A673 (cell line): ENCODE data around the gene HAPLN3.

Source experiments
- EZH2 ChIP-seq: fragments of 200-600 bp; sonication (generic); IDR thresholded peaks from 2 replicates; pipeline ENCODE4 v1.6.1; 2017; ENCODE audit warnings: borderline replicate concordance, low read depth, mild to moderate bottlenecking, mixed read lengths, antibody characterized with exemption, low read length; ENCODE audit not compliant: poor library complexity, severe bottlenecking
- TF ChIP-seq, protein P1 (sequence below): fragments of 300-800, 200-600 bp; sonication (generic); conservative IDR thresholded peaks from 2 replicates; pipeline ENCODE4 v1.5.1; 2017; ENCODE audit warnings: low read depth, mild to moderate bottlenecking, antibody characterized with exemption, low read length, moderate library complexity, mixed read lengths

DNA sequence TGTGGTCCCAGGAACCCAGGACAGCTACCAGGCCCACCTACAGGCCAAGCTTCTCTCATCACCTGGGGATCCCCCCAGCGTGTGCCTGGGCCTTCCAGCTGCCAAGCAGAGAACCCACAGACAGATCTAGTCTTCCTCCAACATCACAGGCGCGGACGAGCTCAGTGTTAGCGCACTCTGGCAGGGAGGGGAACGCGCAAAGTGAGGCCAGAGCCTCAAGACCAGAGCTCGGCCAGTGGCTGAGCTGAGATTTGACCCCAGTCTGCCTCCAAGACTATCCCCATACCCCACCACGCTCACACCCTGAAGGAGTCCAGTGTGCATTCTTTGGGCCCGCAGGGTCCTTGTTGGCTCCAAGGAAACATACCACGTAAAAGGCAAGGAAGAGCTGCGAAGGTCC is 12.8 kb upstream of the HAPLN3 start:
- TF ChIP-seq, protein P1, sequence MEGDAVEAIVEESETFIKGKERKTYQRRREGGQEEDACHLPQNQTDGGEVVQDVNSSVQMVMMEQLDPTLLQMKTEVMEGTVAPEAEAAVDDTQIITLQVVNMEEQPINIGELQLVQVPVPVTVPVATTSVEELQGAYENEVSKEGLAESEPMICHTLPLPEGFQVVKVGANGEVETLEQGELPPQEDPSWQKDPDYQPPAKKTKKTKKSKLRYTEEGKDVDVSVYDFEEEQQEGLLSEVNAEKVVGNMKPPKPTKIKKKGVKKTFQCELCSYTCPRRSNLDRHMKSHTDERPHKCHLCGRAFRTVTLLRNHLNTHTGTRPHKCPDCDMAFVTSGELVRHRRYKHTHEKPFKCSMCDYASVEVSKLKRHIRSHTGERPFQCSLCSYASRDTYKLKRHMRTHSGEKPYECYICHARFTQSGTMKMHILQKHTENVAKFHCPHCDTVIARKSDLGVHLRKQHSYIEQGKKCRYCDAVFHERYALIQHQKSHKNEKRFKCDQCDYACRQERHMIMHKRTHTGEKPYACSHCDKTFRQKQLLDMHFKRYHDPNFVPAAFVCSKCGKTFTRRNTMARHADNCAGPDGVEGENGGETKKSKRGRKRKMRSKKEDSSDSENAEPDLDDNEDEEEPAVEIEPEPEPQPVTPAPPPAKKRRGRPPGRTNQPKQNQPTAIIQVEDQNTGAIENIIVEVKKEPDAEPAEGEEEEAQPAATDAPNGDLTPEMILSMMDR: no peak
- TF ChIP-seq EZH2: no peak
